Lower leg skin (tissue), 4 donors: ENCODE results near the gene SPATA25. TPM values are rescaled to one million over a fixed set of nuclear protein-coding genes. Genes with fewer than 3 reads are reported as not detected.

Experiments used
- DNase-seq, 2 donors: peaks; one replicate each; pipeline ENCODE4 v3.0.0-alpha.2; 2019; ENCODE audit warnings: low spot score in 2 of 2
- H3K4me3 ChIP-seq: fragments of 200-600 bp; sonication (generic); 2 replicates; pipeline ENCODE4 v1.5.1; 2017; ENCODE audit warnings: mild to moderate bottlenecking, low read depth; ENCODE audit not compliant: poor library complexity, severe bottlenecking
- POLR2A ChIP-seq, 2 donors: fragments of 450-650 bp; IDR thresholded peaks; one replicate each; pipeline ENCODE4 v1.6.1; 2016 to 2017; ENCODE audit warnings: antibody characterized with exemption in 2 of 2, mild to moderate bottlenecking in 1 of 2, moderate library complexity in 1 of 2
- WGBS, 2 donors: methylation state at CpG; one replicate each; pipeline ENCODE4 v1.1.5; 2018; 5-methylcytosine and 5-hydroxymethylcytosine counted together
- intact Hi-C: fragments of 100-400 bp; cut with DNase I; formaldehyde crosslinking; loops from one replicate; pipeline ENCODE4 v1.15.0; 2023; ENCODE audit warnings: low total_unique reads
- total RNA-seq, 4 donors: library from RNA; depleted of rRNA; stranded (reverse); fragments of >200 nt; gene quantifications; one replicate each; pipeline ENCODE4 v1.1.0, GENCODE V29; 2016
- TF ChIP-seq, protein P1 (sequence below), 3 donors: fragments of 450-650 bp; IDR thresholded peaks; one replicate each; pipeline ENCODE4 v1.5.1; 2016; ENCODE audit warnings: antibody characterized with exemption in 3 of 3, mild to moderate bottlenecking in 3 of 3, moderate library complexity in 2 of 3

The SPATA25 gene
- total RNA-seq, 4 donors from 2014 or later, result 0.59 to 3.6 (median 1.8) TPM

DNA sequence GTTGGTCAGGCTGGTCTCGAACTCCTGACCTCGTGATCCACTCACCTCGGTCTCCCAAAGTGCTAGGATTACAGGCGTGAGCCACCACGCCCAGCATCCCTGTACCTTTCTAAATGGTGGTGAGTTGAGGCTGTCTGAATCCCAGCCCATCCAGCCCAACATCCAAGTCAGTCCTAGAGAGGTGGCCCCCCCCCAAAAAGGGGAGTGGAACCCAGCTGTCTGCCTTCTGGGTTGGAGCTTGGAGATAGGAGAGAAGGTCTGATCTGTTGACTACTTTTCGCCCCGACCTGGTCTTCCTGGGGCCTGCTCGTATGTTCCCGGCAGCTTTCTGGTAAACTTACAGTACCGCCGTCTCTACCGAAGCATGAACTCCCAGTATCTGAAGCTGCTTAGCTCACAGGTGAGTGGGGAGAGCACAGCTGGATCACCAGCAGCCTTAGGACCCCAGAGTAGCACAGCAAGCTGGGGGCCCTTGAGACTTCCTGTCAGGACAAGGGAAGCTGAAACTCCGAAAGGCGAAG lies 9.3 kb upstream of the SPATA25 start:
- no peak for DNase-seq
- WGBS, 2 donors, result 90 to 95% methylated on average over 14 of the region's 14 CpGs
- no peak overlapping the region for H3K4me3 ChIP-seq
- intact Hi-C loops, result no loop called here
- no peak for TF ChIP-seq POLR2A (IDR thresholded peaks at IDR 0.05)
- TF ChIP-seq, protein P1, sequence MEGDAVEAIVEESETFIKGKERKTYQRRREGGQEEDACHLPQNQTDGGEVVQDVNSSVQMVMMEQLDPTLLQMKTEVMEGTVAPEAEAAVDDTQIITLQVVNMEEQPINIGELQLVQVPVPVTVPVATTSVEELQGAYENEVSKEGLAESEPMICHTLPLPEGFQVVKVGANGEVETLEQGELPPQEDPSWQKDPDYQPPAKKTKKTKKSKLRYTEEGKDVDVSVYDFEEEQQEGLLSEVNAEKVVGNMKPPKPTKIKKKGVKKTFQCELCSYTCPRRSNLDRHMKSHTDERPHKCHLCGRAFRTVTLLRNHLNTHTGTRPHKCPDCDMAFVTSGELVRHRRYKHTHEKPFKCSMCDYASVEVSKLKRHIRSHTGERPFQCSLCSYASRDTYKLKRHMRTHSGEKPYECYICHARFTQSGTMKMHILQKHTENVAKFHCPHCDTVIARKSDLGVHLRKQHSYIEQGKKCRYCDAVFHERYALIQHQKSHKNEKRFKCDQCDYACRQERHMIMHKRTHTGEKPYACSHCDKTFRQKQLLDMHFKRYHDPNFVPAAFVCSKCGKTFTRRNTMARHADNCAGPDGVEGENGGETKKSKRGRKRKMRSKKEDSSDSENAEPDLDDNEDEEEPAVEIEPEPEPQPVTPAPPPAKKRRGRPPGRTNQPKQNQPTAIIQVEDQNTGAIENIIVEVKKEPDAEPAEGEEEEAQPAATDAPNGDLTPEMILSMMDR (IDR thresholded peaks at IDR 0.05), result no peak

DNA sequence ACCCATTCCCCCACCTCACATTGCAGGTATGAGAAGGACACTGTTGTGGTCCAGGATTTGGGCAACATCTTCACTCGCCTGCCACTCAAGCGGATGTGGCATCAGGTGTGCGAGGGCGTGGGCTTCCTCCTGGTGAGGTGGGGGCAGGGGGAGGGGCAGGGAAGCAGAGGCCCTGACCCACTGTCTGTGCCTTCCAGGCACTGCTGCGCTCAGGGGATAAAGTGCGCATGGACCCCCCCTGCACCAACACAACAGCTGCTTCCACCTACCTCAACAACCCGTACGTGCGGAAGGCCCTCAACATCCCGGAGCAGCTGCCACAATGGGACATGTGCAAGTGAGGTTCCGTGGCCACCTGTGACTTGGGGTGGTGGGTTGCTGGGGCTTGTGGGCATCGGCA lies 7.4 kb upstream of the SPATA25 start:
- WGBS, 2 donors, result 80 to 86% methylated on average over 12 of the region's 12 CpGs

DNA sequence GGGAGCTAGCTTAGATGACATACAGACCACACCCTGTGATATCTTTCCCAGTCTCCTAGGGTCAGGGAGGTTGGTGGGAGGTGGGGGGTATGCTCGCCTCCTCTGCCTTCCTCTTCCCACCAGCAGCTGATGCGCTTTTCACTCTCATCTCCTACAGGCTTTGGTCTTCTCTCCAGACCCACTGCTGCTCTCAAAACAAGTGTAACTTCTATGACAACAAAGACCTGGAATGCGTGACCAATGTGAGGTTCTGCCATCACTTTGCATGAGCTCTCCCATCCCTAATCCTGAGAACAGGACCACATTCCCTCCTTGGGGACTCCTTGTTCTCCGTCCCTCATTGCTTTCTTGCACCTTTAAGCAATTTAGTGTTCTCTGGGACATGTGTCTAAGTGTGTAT lies 6.4 kb upstream of the SPATA25 start:
- 88 to 90% methylated on average over 4 of the region's 4 CpGs for WGBS, 2 donors

More for the DNA sequence above, 7.4 kb upstream of the SPATA25 start:
- no peak overlapping the region for H3K4me3 ChIP-seq
- TF ChIP-seq POLR2A (IDR thresholded peaks at IDR 0.05), result no peak
- TF ChIP-seq, protein P1 (IDR thresholded peaks at IDR 0.05), result no peak
- intact Hi-C loops, result no loop called here
- no peak for DNase-seq

DNA sequence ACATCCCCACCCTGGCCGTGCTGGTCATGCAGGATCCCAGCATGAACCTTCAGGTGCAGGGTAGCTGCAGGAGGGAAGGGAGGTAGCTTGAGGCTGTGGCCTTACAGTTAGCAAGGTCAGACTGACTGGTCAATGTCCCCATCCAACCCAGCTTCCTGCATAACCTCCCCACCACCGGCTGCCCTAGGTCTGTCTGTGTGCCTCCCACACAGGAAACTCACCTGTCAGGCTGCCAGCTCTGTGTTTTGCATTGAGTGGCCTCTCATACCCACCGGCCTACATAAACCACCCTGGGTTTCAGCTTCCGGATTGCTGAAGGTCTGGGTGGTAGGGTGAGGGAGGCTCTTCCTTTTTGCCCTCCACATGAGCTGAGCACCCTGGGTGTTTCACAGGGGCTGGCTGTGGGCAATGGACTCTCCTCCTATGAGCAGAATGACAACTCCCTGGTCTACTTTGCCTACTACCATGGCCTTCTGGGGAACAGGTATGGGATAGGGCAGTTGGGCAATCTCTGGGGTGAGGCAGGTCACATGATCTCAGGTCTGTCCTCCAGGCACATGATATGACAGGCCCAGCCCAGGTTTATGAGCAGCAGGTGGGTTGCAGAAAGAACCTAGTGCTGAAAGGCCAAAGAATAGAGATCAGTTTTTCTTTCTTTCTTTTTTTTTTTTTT lies 5.5 kb upstream of the SPATA25 start:
- TF ChIP-seq POLR2A (IDR thresholded peaks at IDR 0.05), result no peak
- TF ChIP-seq, protein P1 (IDR thresholded peaks at IDR 0.05), result no peak
- 71 to 74% methylated on average over 4 of the region's 4 CpGs for WGBS, 2 donors
- DNase-seq, result no peak
- intact Hi-C loops, result no loop called here
- H3K4me3 ChIP-seq, result no peak overlapping the region

More for the DNA sequence above, 6.4 kb upstream of the SPATA25 start:
- TF ChIP-seq POLR2A (IDR thresholded peaks at IDR 0.05), result no peak
- TF ChIP-seq, protein P1 (IDR thresholded peaks at IDR 0.05), result no peak
- no peak for DNase-seq
- H3K4me3 ChIP-seq, result no peak overlapping the region
- intact Hi-C loops, result no loop called here

DNA sequence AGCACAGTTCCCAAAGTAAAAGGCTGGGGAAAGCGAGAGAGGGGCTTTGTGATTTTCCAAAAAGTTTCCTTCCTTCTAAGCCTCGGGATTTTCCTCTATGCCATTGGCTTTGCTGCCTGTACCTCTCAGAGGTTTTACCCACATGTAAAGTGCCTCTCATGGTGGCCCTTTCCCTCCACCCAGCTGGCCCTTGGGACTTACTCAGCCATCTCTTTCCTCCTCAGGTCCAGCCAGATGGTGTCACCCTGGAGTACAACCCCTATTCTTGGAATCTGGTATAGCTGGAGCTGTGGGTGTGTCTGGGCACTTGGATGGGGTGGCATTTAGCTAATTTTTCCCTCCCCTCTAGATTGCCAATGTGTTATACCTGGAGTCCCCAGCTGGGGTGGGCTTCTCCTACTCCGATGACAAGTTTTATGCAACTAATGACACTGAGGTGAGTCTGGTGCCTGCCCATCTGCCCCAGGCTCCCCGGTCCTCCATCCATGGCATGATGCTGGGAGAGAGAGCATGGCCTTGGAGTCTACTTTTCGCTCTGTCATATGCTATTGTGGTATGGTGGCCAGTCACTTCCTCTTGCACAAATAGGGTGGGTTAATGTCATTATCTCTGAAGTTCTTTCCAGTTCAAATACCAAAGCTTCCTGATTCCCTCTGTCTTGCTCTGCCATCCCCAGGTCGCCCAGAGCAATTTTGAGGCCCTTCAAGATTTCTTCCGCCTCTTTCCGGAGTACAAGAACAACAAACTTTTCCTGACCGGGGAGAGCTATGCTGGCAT lies 4.8 kb upstream of the SPATA25 start:
- WGBS, 2 donors, result 76 to 86% methylated on average over 9 of the region's 9 CpGs
- TF ChIP-seq POLR2A (IDR thresholded peaks at IDR 0.05), result no peak
- TF ChIP-seq, protein P1 (IDR thresholded peaks at IDR 0.05), result no peak
- no peak for DNase-seq
- intact Hi-C loops, result no loop called here
- no peak overlapping the region for H3K4me3 ChIP-seq
